ENCODE data around the gene ROPN1. TPM values are rescaled to one million over a fixed set of nuclear protein-coding genes. Genes with fewer than 3 reads are reported as not detected.
"Not testable (repeated sequence)": the region's sequence is repeated elsewhere in the genome, so short reads cannot be mapped to it uniquely, and the experiment has no call there.

Gene ROPN1
- total RNA-seq, 1 experiment from 2014 or later, result not detected

DNA sequence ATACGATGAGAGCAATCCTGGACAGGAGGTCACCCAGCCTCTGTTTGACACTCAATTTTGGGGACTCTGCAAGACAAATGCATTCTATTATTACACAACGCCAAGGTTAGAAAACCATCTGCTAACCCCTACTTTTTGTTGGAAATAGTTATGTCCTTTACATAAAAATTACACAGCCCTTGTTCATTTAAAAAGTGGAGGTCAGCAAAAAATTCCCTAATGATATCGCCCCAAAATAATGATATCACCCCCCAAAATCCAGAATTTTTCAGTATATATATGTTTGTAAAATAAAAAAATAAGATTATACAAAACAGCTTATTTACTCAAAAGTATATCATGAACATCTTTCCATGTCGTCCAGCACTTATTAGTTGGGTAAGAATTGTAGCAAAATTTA is 11.4 kb downstream of the ROPN1 start:
- Histone ChIP-seq H3K9me3 (ENCODE audit: low read length) (no peaks in the 10 kb centered on the region), H3K27ac (ENCODE audit: low read length) (no peak overlapping the region), H3K4me2 (ENCODE audit: low read depth, low read length, poor library complexity, severe bottlenecking) (no peak overlapping the region), H3K9ac (ENCODE audit: low read length) (no peak overlapping the region), H3K79me2 (ENCODE audit: low read length) (no peaks in the 10 kb centered on the region), H3K27me3 (ENCODE audit: low read length) (no peaks in the 10 kb centered on the region), H3K9me2 (replicated peaks; ENCODE audit: insufficient read depth, low read length) (no peaks in the 10 kb centered on the region), H3K4me3 (ENCODE audit: low read length) (no peak overlapping the region), H2AFZ (ENCODE audit: low read length) (no peak overlapping the region), H3K4me1 (ENCODE audit: low read length) (no peaks in the 10 kb centered on the region), H4K20me1 (ENCODE audit: insufficient read depth, low read depth, low read length) (no peaks in the 10 kb centered on the region), H3K36me3 (ENCODE audit: insufficient read depth, low read length) (no peaks in the 10 kb centered on the region)
- no peak for DNase-seq

DNA sequence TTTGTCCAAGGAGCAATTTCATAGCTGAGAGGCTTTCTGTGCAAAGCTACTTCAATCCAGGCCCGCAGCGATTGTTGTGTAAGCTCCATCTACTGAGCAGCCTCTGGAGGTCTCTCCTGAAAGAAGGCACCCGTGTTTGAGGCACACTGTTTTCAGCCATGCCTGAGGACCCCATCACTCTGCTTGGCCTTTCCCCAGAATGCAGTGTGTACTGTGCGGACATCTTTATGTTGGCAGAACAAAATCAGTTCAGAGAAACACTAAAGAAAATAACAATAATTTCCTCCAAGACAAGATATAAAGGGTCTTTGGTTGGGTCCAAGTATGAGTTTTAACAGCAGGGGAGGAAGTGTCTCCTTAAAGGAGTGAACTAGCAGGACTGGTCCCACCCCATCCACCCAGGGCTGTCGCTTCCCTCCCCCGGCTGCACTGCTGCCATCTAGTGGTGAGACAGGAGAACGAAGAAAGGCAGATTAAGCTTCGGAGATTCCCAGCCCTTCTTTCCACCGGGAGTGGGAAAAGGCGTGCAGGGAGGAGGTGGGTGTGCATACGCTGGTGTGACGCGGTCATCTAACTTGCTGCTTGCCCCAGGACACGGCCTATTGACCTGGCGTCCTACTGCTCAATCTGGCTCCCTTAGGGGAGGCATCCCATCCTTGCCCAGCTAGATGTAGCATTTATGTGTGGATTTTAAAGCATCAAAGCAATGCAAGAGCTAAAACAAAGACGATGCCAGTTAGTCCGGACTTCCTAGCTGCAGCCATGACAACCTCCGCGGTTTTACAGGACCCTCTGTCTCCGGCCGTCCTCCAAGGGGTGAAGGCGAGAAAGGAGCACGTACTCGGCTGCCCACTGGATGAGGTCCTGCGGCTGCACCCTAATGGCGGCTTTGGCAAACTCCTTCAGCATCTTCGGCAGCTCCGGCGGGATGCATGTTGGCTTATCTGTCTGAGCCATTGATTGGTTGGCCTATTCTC is 12.1 kb downstream of the ROPN1 start:
- not testable (repeated sequence) for H3K27ac ChIP-seq (ENCODE audit: low read length); H2AFZ ChIP-seq (ENCODE audit: low read length); H3K27me3 ChIP-seq (ENCODE audit: low read length); DNase-seq; H3K9me3 ChIP-seq (ENCODE audit: low read length); H3K4me1 ChIP-seq (ENCODE audit: low read length); H3K4me2 ChIP-seq (ENCODE audit: low read depth, low read length, poor library complexity, severe bottlenecking); H3K79me2 ChIP-seq (ENCODE audit: low read length); H3K36me3 ChIP-seq (ENCODE audit: insufficient read depth, low read length); H3K9ac ChIP-seq (ENCODE audit: low read length); H4K20me1 ChIP-seq (ENCODE audit: insufficient read depth, low read depth, low read length); H3K9me2 ChIP-seq (replicated peaks; ENCODE audit: insufficient read depth, low read length); H3K4me3 ChIP-seq (ENCODE audit: low read length)

DNA sequence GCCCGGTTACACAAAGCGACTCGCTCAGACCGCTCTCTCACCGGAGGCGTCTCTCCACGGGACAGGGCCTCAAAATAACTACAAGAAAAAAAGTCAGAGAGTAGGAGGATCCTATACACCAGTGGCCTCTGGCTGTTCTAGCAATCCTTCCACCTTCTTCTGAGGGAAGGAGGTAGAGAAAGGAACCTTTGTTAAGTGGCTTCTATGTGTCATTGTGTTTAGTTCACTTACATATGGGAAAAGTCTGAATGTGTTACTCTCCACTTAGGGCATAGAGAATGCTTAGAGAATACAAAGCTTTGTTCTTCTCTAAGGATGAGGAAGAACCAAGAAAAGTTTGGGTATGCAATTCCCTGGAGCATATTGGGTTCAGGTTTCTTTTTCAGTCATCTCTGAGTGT is 15.0 kb downstream of the ROPN1 start:
- not testable (repeated sequence) for H3K27me3 ChIP-seq (ENCODE audit: low read length); H3K36me3 ChIP-seq (ENCODE audit: insufficient read depth, low read length); H3K4me3 ChIP-seq (ENCODE audit: low read length); H3K4me1 ChIP-seq (ENCODE audit: low read length); H3K9me3 ChIP-seq (ENCODE audit: low read length); H3K27ac ChIP-seq (ENCODE audit: low read length); H3K9ac ChIP-seq (ENCODE audit: low read length); H3K79me2 ChIP-seq (ENCODE audit: low read length); H3K4me2 ChIP-seq (ENCODE audit: low read depth, low read length, poor library complexity, severe bottlenecking); H3K9me2 ChIP-seq (replicated peaks; ENCODE audit: insufficient read depth, low read length); DNase-seq; H4K20me1 ChIP-seq (ENCODE audit: insufficient read depth, low read depth, low read length); H2AFZ ChIP-seq (ENCODE audit: low read length)

DNA sequence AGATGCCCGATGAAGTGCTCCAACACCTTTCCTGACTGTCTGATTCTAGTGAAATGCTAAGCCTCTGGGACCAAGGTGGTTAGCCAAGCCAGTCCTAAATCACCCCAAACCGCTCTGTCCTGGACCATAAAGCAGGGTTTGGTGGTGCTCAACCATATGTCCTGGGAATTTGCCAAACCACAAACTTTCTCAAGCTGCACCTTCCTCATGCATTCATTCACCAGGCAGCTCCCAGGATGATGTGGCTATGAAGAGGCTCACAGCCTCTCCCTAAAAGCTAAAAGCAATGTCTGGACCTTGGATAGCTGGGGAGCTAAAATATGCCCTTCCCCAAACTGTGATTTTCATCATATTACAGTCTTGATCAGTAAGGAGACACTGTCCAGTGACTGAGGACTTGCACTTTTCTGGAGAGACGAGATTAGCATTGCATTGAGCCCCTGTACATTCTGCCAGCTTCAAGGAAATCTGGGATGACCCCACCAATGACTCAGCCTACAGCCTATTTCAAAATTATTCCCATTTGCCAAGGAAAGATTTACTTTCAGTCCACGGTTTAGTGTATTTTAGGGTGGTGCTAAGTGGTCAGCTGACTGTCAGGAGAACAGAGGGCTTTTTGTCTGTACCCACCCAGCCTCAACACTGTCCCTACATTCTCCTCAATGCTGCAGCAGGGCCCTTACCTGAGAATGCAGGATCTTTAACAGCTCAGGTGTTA is 15.6 kb downstream of the ROPN1 start:
- H3K79me2 ChIP-seq (ENCODE audit: low read length); H3K36me3 ChIP-seq (ENCODE audit: insufficient read depth, low read length); H4K20me1 ChIP-seq (ENCODE audit: insufficient read depth, low read depth, low read length): not testable (repeated sequence)

GRCh38 chr3:123975030-123975429 is 16.9 kb downstream of the ROPN1 start:
- not testable (repeated sequence) for H2AFZ ChIP-seq (ENCODE audit: low read length); H3K9ac ChIP-seq (ENCODE audit: low read length); H3K4me3 ChIP-seq (ENCODE audit: low read length); H3K27me3 ChIP-seq (ENCODE audit: low read length); DNase-seq; H4K20me1 ChIP-seq (ENCODE audit: insufficient read depth, low read depth, low read length); H3K9me2 ChIP-seq (replicated peaks; ENCODE audit: insufficient read depth, low read length); H3K4me2 ChIP-seq (ENCODE audit: low read depth, low read length, poor library complexity, severe bottlenecking); H3K27ac ChIP-seq (ENCODE audit: low read length); H3K9me3 ChIP-seq (ENCODE audit: low read length); H3K36me3 ChIP-seq (ENCODE audit: insufficient read depth, low read length); H3K79me2 ChIP-seq (ENCODE audit: low read length); H3K4me1 ChIP-seq (ENCODE audit: low read length)

More for the DNA sequence above, 15.6 kb downstream of the ROPN1 start:
- H3K4me3 ChIP-seq (ENCODE audit: low read length); H3K9me2 ChIP-seq (replicated peaks; ENCODE audit: insufficient read depth, low read length); DNase-seq; H3K4me1 ChIP-seq (ENCODE audit: low read length); H3K4me2 ChIP-seq (ENCODE audit: low read depth, low read length, poor library complexity, severe bottlenecking); H3K9me3 ChIP-seq (ENCODE audit: low read length); H3K27me3 ChIP-seq (ENCODE audit: low read length); H2AFZ ChIP-seq (ENCODE audit: low read length); H3K9ac ChIP-seq (ENCODE audit: low read length); H3K27ac ChIP-seq (ENCODE audit: low read length): not testable (repeated sequence)

DNA sequence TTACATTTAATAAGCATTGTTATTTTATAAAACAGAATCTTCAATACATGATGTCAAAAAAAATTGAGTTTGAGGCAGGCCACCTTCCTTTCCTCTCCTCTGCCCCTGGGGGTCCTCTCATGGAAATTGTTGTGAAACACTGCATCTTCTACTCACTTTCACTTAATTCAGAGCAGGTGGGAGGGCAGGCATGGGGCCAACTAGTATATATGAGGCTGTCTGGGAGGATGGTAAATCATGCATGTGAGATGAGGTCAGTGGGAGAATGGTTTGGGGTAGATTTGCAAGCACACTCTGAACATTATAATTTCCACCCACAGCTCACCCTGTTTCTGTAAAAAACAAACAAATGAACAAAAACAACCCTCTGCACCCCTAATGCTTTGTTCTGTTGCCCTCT is 20.5 kb downstream of the ROPN1 start:
- Histone ChIP-seq H3K36me3 (ENCODE audit: insufficient read depth, low read length) (no peaks in the 10 kb centered on the region), H2AFZ (ENCODE audit: low read length) (no peak overlapping the region), H3K9me3 (ENCODE audit: low read length) (no peaks in the 10 kb centered on the region), H3K9ac (ENCODE audit: low read length) (no peak overlapping the region), H3K4me1 (ENCODE audit: low read length) (peaks cover 6% of the 10 kb centered on the region), H3K27ac (ENCODE audit: low read length) (no peak overlapping the region), H3K4me3 (ENCODE audit: low read length) (no peak overlapping the region), H3K27me3 (ENCODE audit: low read length) (no peaks in the 10 kb centered on the region), H3K79me2 (ENCODE audit: low read length) (no peaks in the 10 kb centered on the region), H3K9me2 (replicated peaks; ENCODE audit: insufficient read depth, low read length) (no peaks in the 10 kb centered on the region), H4K20me1 (ENCODE audit: insufficient read depth, low read depth, low read length) (no peaks in the 10 kb centered on the region), H3K4me2 (ENCODE audit: low read depth, low read length, poor library complexity, severe bottlenecking) (no peak overlapping the region)
- no peak for DNase-seq

- H4K20me1 ChIP-seq (ENCODE audit: insufficient read depth, low read depth, low read length); H3K4me2 ChIP-seq (ENCODE audit: low read depth, low read length, poor library complexity, severe bottlenecking); H3K4me3 ChIP-seq (ENCODE audit: low read length); H3K9me2 ChIP-seq (replicated peaks; ENCODE audit: insufficient read depth, low read length); H2AFZ ChIP-seq (ENCODE audit: low read length); H3K4me1 ChIP-seq (ENCODE audit: low read length); H3K9me3 ChIP-seq (ENCODE audit: low read length); DNase-seq; H3K9ac ChIP-seq (ENCODE audit: low read length); H3K79me2 ChIP-seq (ENCODE audit: low read length); H3K27me3 ChIP-seq (ENCODE audit: low read length); H3K27ac ChIP-seq (ENCODE audit: low read length); H3K36me3 ChIP-seq (ENCODE audit: insufficient read depth, low read length): not testable (repeated sequence)
These were observed 24.7 kb downstream of the ROPN1 start for GRCh38 chr3:123967260-123967659.

GRCh38 chr3:123966799-123967198 is 25.1 kb downstream of the ROPN1 start:
- H3K4me2 ChIP-seq (ENCODE audit: low read depth, low read length, poor library complexity, severe bottlenecking); H3K9me2 ChIP-seq (replicated peaks; ENCODE audit: insufficient read depth, low read length); H3K9ac ChIP-seq (ENCODE audit: low read length); H3K27me3 ChIP-seq (ENCODE audit: low read length); H3K79me2 ChIP-seq (ENCODE audit: low read length); H3K27ac ChIP-seq (ENCODE audit: low read length); H3K36me3 ChIP-seq (ENCODE audit: insufficient read depth, low read length); H2AFZ ChIP-seq (ENCODE audit: low read length); DNase-seq; H4K20me1 ChIP-seq (ENCODE audit: insufficient read depth, low read depth, low read length); H3K9me3 ChIP-seq (ENCODE audit: low read length); H3K4me3 ChIP-seq (ENCODE audit: low read length); H3K4me1 ChIP-seq (ENCODE audit: low read length): not testable (repeated sequence)
